Right hindlimb (tissue), 1 donor: ENCODE results near the gene FBN2.
A peak's percentile ranks its signal among the peaks of the same experiment; 100 is the strongest.
"Not testable (repeated sequence)": the region's sequence is repeated elsewhere in the genome, so short reads cannot be mapped to it uniquely, and the experiment has no call there.

Experiments
- DNase-seq: peaks from one replicate; pipeline ENCODE4 v3.0.0-alpha.2; 2018

The FBN2 gene

GRCh38 chr5:128349044-128349858 is 188.8 kb downstream of the FBN2 start:
- no peak for DNase-seq

DNA sequence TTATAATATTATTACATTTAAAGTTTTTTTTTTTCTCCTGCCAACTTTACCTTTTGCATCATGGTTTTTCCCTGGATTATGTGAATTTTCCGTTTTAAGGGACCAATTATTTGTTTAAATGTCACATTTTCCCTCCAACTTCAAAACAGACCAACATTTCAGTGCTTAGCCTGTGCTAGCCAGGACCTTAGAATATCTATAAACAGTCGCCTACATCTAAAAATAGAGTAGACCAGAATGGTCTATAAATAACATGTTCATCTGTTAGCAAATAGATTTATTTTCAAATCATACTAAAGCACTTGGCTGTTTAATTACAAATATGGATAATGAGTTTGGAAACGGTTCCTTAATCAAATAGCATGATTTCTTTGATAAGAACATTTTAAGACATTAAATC is 192.0 kb downstream of the FBN2 start:
- DNase-seq = no peak

DNA sequence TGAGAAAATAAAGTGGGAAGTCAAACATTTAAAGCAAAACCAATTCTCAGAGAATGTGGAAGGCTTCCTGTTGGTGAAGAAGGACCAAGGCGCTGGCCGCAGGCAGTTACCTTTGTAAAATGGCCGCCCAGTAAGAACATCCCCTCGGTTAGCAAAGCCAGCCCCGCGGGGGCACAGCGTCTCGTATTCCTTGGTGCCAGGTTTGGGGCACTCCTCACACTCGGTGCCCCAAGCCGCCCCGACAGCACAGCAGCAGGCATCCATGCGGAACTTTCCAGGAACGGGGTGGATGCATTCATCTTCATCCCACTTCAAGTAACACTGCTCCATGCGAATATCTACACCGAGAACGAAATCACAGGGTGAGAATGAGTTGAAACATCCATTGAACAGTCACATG is 192.8 kb downstream of the FBN2 start:
- no peak for DNase-seq

DNA sequence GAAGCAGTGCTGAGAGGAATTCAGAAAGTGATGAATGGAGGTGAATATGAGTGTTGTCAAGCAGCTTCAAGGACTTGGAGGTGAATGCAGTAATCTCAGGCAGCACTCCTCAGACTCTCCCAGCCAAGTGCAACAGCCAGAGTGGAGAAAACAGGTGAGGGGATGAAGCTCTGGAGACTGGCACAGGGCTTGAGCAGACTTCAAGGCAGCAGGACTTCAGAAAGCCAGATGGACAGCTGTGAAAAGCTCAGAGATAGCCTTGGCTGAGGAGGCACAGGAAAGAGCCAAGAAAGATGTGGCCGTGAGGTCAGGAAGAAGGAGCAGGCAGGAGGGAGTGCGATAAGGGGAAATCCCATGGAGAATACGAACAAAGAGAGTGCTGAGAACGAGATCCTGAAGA is 194.9 kb downstream of the FBN2 start:
- DNase-seq = no peak

DNA sequence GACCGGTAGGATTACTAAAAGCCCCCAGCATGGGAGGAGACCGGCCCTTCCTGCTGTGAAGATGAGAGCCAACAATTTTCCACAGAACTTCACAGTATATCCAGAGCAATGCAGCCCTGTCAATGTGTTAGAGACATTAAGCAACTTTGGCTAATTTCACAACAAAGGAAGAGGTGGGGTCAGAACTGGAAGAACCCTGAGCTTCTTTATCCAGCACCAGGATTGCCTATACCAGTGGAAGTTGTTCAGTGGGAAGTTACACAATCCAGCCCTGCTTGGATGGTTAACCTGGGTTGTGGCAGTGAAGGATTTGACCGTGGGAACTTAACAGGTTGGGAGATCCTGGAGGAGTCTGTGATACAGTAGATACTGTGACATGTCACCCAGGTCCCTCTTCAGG is 197.0 kb downstream of the FBN2 start:
- no peak for DNase-seq

GRCh38 chr5:128340648-128341047 is 197.4 kb downstream of the FBN2 start:
- no peak for DNase-seq

GRCh38 chr5:128339585-128339984 is 198.5 kb downstream of the FBN2 start:
- no peak for DNase-seq

DNA sequence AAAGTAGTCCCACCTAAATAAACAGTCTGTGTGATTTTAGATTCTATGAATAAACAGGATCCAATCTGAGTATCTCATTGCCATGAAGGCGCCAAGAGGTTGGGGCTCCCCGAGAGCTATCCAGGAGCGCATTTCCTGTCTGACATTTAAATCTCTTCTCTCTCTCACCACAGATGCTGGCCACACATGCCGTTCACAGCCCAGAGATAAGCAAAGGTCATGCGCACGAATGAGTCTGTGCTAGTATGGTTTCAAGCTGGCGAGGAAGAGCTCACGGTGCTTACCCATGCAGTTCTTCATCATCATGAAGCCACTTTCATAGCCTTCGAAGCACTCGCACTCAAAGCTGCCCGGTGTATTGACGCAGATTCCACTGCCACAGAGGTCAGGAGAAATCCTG is 199.4 kb downstream of the FBN2 start:
- DNase-seq = no peak

- DNase-seq = no peak
Measured at GRCh38 chr5:128335339-128335738, 202.7 kb downstream of the FBN2 start.

- DNase-seq = no peak
Measured at GRCh38 chr5:128334010-128334716, 203.9 kb downstream of the FBN2 start.

DNA sequence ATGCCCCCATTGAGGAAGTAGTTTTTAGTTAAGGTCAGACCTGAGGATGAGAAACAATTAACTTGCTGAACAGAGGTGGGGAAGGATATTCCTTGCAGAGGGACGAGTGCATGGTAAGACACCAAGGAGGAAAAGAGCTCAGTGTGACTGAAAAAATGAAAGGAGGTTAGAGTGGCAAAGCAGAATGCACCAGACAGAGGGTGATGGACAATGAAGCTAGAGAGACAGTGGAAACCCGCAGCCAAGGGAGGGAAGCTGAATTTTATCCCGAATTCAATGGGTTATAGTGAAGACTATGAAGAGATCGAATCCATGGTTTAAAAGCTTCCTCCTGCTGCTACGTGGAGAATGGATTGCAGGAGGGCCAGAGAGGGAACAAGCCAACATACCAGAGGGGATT is 206.8 kb downstream of the FBN2 start:
- no peak for DNase-seq

DNA sequence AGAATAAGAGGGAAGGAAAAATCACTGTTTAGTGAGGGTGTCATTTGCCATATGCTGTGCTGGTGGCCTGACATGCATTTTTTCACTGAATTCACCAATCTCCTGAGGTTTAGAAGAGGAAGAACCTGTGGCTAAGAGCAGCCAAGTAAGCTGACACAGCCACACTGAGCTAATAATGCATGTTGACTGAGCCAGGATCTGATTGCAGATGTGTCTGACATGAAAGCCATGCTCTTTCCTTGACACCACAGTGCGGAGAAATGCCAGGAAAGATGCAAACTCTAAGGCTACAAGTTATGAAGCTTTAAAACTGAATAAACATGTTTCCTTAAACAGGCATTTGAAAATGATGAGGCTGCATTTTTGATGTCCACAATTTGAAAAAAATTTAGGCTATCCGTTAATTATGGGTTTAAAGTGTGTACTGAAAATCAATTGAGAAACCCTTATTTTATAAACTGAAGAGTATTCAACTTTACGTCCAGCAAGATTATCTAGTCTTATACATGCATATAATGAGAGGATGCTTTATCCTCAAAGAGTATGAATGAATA is 208.6 kb downstream of the FBN2 start:
- DNase-seq = peak; percentile 54

DNA sequence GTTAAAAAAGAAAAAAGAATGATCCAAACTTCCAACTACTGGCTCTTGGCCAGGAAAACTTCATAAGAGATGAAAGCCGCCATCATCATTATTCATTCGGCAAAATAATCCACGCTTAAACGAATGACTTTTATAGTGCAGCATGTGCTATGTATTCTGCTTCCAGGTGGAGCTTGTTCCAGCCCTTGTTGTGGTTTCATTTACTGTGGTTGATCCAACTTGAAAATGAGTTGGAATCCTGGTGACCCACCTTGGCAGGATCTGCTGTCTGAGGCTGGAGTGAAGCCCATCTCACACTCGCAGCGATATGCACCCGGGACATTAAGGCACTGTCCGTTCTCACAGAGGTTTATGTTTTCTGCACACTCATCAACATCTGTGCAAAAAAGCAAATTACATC is 209.6 kb downstream of the FBN2 start:
- DNase-seq = peak; percentile 83

- no peak for DNase-seq
Measured at GRCh38 chr5:128328007-128328406, 210.0 kb downstream of the FBN2 start.

DNA sequence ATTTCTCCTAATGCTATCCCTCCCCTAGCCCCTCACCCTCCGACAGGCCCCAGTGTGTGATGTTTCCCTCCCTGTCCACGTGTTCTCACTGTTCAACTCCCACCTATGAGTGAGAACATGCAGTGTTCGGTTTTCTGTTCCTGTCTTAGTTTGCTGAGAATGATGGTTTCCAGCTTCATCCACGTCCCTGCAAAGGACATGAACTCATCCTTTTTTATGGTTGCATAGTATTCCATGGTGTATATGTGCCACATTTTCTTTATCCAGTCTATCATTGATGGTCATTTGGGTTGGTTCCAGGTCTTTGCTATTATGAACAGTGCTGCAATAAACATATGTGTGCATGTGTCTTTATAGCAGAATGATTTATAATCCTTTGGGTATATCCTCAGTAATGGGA is 216.6 kb downstream of the FBN2 start:
- not testable (repeated sequence) for DNase-seq

DNA sequence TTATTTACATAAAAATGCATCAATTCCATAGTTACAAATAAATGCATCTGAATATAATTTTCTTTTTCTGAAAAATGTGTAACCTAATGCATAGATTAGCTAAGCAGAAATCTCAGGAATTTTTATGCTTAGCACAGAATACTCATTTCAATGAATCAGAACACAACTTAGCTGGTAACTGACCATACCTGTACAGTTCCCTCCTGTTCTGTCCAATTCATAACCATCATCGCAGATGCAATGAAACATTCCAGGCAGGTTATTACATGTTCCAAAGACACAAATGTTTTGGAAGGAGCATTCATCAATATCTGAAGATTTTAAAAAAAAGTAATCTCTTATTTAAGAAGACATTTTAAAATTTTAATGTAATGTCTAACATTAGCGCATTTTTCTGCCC is 219.4 kb downstream of the FBN2 start:
- DNase-seq = no peak

- DNase-seq = no peak
Measured at GRCh38 chr5:128317481-128317880, 220.6 kb downstream of the FBN2 start.

- DNase-seq = no peak
Measured at GRCh38 chr5:128315671-128316070, 222.4 kb downstream of the FBN2 start.

DNA sequence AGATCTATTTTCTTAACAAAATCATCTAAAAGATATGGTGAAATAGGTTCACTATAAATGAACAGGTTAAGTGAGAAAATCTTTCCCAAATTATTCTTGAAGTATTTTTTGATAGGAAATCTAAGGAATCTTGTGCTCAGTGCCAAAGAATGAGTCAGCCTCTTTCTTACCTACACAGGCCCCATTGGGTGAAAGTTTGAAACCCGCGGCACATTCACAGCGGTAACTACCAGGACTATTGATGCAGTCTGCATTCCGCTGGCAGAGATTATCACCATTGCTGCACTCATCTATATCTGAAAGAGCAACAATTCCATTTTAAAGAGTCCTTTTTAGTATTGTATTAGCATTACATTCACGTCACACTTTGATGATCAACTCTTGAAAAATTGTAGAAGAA is 232.7 kb downstream of the FBN2 start:
- no peak for DNase-seq

DNA sequence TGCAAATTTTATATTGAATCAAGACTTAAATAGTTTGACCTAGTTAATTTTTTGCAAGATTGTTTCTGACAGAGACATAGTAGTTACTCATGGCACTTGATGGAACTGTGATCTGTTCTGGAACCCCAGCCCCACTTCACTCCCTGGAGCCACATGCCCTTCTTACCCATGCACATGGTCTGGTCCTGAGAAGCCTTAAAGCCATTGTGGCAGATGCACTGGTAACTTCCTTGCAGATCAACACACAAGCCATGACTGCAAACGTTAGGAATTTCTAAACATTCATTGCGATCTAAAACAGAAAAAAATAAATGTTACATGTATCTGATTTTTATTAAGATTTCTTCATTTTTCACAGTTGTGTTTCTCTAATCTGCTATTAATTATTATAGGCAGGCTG is 233.3 kb downstream of the FBN2 start:
- DNase-seq = no peak

DNA sequence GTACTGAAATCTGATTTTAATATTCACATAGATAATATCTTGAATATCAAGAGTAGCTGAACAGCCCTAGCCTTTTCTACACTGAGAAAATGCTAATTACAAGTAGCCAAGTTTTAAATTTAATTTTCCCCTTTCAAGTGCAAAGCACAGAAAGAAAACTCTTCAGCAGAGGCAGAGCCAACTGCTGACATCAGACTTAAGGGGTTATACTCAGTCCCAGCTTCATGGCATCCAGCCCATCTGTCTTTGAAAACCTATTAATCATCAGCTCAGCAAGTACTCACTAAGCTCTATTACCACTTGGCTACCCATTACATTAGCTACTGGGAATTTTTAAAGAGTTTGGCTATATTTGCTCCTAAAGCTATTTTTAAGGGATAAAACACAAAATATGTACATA is 234.0 kb downstream of the FBN2 start:
- peak; percentile 37 for DNase-seq

DNA sequence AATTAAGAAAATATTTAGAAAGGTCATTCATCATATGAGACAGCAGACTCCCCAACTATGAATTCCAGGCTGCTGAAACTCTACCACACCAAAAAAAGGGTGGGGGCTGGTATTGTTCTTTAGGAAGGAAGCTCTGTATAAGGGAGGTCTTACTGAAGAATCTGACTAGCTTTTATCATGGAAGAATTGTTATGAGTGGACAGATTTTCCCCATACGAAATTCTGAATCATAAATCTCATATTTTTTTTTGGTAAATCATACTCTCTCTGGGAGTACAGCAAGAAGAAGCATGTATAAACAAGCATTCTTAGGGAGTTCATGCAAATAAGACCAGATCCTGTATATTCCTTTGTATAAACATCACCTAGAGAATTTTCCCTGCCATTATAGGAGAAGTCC is 234.5 kb downstream of the FBN2 start:
- DNase-seq = no peak

DNA sequence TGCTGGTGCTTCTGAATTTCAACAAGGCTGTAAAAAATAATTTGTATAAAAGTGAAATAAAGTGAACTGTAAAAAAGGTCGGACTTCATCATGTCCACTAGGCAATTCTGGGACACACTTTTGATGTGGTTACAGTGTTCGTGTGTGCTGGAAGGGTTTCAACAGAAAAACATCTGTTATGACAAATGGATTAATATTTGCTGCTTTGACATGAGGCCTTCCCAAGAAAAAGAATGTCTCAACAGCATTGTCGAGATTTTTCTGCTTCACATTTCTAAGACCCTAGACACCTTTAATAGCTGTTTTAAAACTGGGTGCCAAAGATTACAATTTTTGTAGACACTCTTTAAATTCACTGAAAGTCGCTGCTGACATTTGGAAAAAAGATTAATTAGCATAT is 237.9 kb downstream of the FBN2 start:
- no peak for DNase-seq

- no peak for DNase-seq
Measured at GRCh38 chr5:128290152-128290858, 247.7 kb downstream of the FBN2 start.
